CD4-positive, alpha-beta memory T cell (primary cell): Measurements from ENCODE around the gene P3H3. TPM values are rescaled to one million over a fixed set of nuclear protein-coding genes. Genes with fewer than 3 reads are reported as not detected.

Source experiments
- CTCF ChIA-PET: fragments of 350-600 bp; sonication (Branson Sonifier 250); formaldehyde crosslinking; loops from one replicate; lab custom pipeline; 2021; ENCODE audit warnings: inconsistent platforms; ENCODE audit not compliant: partially characterized antibody; lab: Charles Lee
- POLR2A ChIA-PET: fragments of 350-600 bp; sonication (Branson Sonifier 250); formaldehyde crosslinking; loops from one replicate; lab custom pipeline; 2021; ENCODE audit not compliant: partially characterized antibody; lab: Charles Lee
- DNase-seq, 5 donors: peaks; one replicate each; pipeline versions ENCODE4 v3.0.0 to v3.0.0-alpha.2; 2020 to 2022; ENCODE audit warnings: mixed read lengths in 1 of 5
- H3K27ac ChIP-seq: one replicate; pipeline ENCODE4 v1.7.0; 2013; ENCODE audit warnings: low read depth, low read length
- H3K27me3 ChIP-seq: 2 replicates; pipeline ENCODE4 v1.7.0; 2013; ENCODE audit warnings: mild to moderate bottlenecking, low read length, moderate library complexity; ENCODE audit not compliant: insufficient read depth
- H3K36me3 ChIP-seq: 2 replicates; pipeline ENCODE4 v1.7.0; 2013; ENCODE audit warnings: mild to moderate bottlenecking, low read length, moderate library complexity; ENCODE audit not compliant: insufficient read depth
- H3K4me1 ChIP-seq: 2 replicates; pipeline ENCODE4 v1.7.0; 2013; ENCODE audit warnings: mild to moderate bottlenecking, low read length, moderate library complexity; ENCODE audit not compliant: insufficient read depth
- H3K4me3 ChIP-seq, 2 donors: one replicate each; pipeline ENCODE4 v1.7.0; 2013; ENCODE audit warnings: low read length in 2 of 2, mild to moderate bottlenecking in 1 of 2
- H3K9me3 ChIP-seq, 2 donors: one replicate each; pipeline ENCODE4 v1.7.0; 2013; ENCODE audit warnings: low read length in 2 of 2, control low read depth in 1 of 2; ENCODE audit not compliant: control insufficient read depth in 1 of 2
- H3K27ac Mint-ChIP-seq, 7 donors: one replicate each; pipeline ENCODE4 v1.8.0; 2020 to 2021; ENCODE audit warnings: mixed read lengths in 7 of 7, mild to moderate bottlenecking in 6 of 7, inconsistent platforms in 3 of 7, moderate library complexity in 3 of 7
- H3K27me3 Mint-ChIP-seq, 2 donors: one replicate each; pipeline ENCODE4 v1.8.0; 2020 to 2021; ENCODE audit warnings: mixed read lengths in 2 of 2
- H3K36me3 Mint-ChIP-seq, 2 donors: one replicate each; pipeline ENCODE4 v1.8.0; 2020 to 2021; ENCODE audit warnings: mixed read lengths in 2 of 2, inconsistent platforms in 1 of 2, mild to moderate bottlenecking in 1 of 2
- H3K4me1 Mint-ChIP-seq, 4 donors: one replicate each; pipeline ENCODE4 v1.8.0; 2020 to 2021; ENCODE audit warnings: mixed read lengths in 4 of 4, mild to moderate bottlenecking in 1 of 4
- H3K4me3 Mint-ChIP-seq, 8 donors: one replicate each; pipeline ENCODE4 v1.8.0; 2020 to 2021; ENCODE audit warnings: mixed read lengths in 8 of 8, mild to moderate bottlenecking in 7 of 8, moderate library complexity in 6 of 8, inconsistent platforms in 3 of 8
- H3K9me3 Mint-ChIP-seq, 8 donors: one replicate each; pipeline ENCODE4 v1.8.0; 2020 to 2021; ENCODE audit warnings: mixed read lengths in 8 of 8, mild to moderate bottlenecking in 5 of 8, inconsistent platforms in 3 of 8, moderate library complexity in 1 of 8
- intact Hi-C: fragments of 100-400 bp; cut with micrococcal nuclease; formaldehyde crosslinking; loops from one replicate; pipeline ENCODE4 v1.15.1; 2023
- polyA plus RNA-seq, 2 donors: library from polyadenylated mRNA; unstranded; fragments of 300-500 nt; fragmentation: Illumina TruSeq; gene quantifications; one replicate each; pipeline ENCODE4 v1.2.3, GENCODE V29; 2021
- total RNA-seq, 2 experiments: library from RNA; stranded (reverse); gene quantifications; one replicate each; pipeline ENCODE4 v1.2.3, GENCODE V29; 2021

P3H3 gene
- total and polyA plus RNA-seq, 4 experiments from 2014 or later, result 0.72 to 11.8 (median 6.2) TPM

GRCh38 chr12:6834254-6834653 lies 6.0 kb downstream of the P3H3 start:
- Mint-ChIP-seq H3K27me3 (peaks cover 1 to 3% of the 10 kb centered on the region in 2 donors), H3K36me3 (no peaks in the 10 kb centered on the region), H3K9me3 (no peaks in the 10 kb centered on the region), H3K4me3 (no peak overlapping the region), H3K27ac (no peak overlapping the region), H3K4me1 (peaks cover 2 to 8% (median 4%) of the 10 kb centered on the region in 4 donors)
- Histone ChIP-seq H3K9me3 (no peaks in the 10 kb centered on the region), H3K27me3 (peaks cover 7% of the 10 kb centered on the region), H3K4me3 (no peak overlapping the region), H3K4me1 (peaks cover 14% of the 10 kb centered on the region), H3K36me3 (no peaks in the 10 kb centered on the region), H3K27ac (no peak overlapping the region)
- DNase-seq, result no peak
- POLR2A ChIA-PET, result interaction anchor here (0.7 to 3.1 kb wide), 5 partner anchors 11 to 208 kb away, joined by 3 to 20 read pairs (median 5); partner anchors contain the start of genes CDCA3, MLF2 and USP5
- intact Hi-C loops, result loop anchor here (2.0 kb wide), 1 partner anchor 17 kb away; the partner anchor contains the start of gene CDCA3
- CTCF ChIA-PET, result interaction anchor here (0.6 to 18.9 kb wide), 21 partner anchors 8 to 262 kb away, joined by 3 to 303 read pairs (median 6); partner anchors contain the start of genes CD4, CDCA3, GPR162 and LAG3

DNA sequence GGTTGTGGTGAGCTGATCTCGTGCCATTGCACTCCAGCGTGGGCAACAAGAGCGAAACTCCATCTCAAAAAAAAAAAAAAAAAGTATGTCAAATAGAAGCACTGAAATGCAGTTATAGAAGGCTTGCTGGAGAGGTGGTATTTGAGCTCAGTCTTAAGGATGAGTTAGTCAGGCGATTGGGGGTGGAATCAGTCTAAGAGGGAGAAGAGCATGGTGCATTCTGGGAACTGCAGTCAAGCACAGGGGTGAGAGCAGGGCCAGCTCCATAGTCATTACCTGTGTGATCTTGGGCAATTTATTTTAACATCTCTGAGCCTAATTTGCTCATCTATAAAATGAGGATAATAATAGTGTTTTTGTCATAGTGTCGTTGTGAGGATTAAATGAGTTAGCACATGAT lies 6.7 kb downstream of the P3H3 start:
- ChIA-PET CTCF (interaction anchor here (0.6 to 18.9 kb wide), 23 partner anchors 9 to 263 kb away, joined by 3 to 303 read pairs (median 5); partner anchors contain the start of genes CD4, CDCA3, GPR162 and LAG3), POLR2A (interaction anchor here (0.7 to 3.1 kb wide), 6 partner anchors 12 to 209 kb away, joined by 3 to 20 read pairs (median 4); partner anchors contain the start of genes CDCA3, MLF2 and ZNF384)
- no peak overlapping the region for H3K27ac ChIP-seq
- DNase-seq, result no peak
- H3K4me1 ChIP-seq, result peaks cover 8% of the 10 kb centered on the region
- H3K36me3 Mint-ChIP-seq, result no peaks in the 10 kb centered on the region
- no peak overlapping the region for H3K4me3 Mint-ChIP-seq
- H3K4me1 Mint-ChIP-seq, result peaks cover 0 to 5% (median 2%) of the 10 kb centered on the region in 4 donors
- H3K27me3 ChIP-seq, result peaks cover under 1% of the 10 kb centered on the region
- H3K9me3 Mint-ChIP-seq, result no peaks in the 10 kb centered on the region
- H3K27ac Mint-ChIP-seq, result peak overlapping the region in 2 of 7 donors; percentile 61 to 64
- H3K4me3 ChIP-seq, result no peak overlapping the region
- H3K9me3 ChIP-seq, result no peaks in the 10 kb centered on the region
- intact Hi-C loops, result loop anchor here (1.0 to 2.0 kb wide), 3 partner anchors 10 to 82 kb away; partner anchors contain the start of genes CDCA3 and MLF2
- H3K27me3 Mint-ChIP-seq, result peaks cover 1 to 3% of the 10 kb centered on the region in 2 donors
- no peaks in the 10 kb centered on the region for H3K36me3 ChIP-seq

DNA sequence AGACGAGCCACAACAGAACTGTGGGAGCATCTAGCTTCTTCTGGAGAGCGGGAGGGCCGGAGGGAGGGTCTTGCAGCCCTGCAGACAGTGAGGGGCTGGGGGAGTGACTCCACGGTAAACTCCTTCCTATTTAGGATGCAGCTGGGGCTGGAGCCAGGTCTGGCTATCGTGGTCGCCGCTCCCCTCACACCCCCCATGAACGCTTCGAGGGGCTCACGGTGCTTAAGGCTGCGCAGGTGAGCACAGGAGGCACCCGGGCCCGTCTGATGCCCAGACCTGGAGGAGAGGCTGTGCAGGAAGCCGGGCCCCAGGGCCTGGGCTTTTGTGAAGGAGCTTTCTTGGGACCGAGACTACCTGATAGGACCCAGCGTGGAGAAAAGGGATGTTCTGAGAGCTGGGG lies 8.6 kb downstream of the P3H3 start:
- DNase-seq, result no peak
- no peaks in the 10 kb centered on the region for H3K9me3 Mint-ChIP-seq
- ChIA-PET CTCF (interaction anchor here (0.9 to 18.9 kb wide), 15 partner anchors 10 to 234 kb away, joined by 3 to 303 read pairs (median 5); partner anchors contain the start of genes CD4, CDCA3, GPR162 and LAG3), POLR2A (interaction anchor here (1.7 to 3.1 kb wide), 3 partner anchors 15 to 84 kb away, joined by 3 to 20 read pairs (median 9); partner anchors contain the start of genes CDCA3, MLF2 and USP5)
- Histone ChIP-seq H3K36me3 (no peaks in the 10 kb centered on the region), H3K4me3 (no peak overlapping the region), H3K4me1 (peaks cover 7% of the 10 kb centered on the region), H3K27me3 (no peaks in the 10 kb centered on the region), H3K9me3 (no peaks in the 10 kb centered on the region), H3K27ac (no peak overlapping the region)
- H3K4me3 Mint-ChIP-seq, result no peak overlapping the region
- no peaks in the 10 kb centered on the region for H3K36me3 Mint-ChIP-seq
- intact Hi-C loops, result no loop called here
- H3K27ac Mint-ChIP-seq, result no peak overlapping the region
- peaks cover 0 to 1% of the 10 kb centered on the region in 2 donors for H3K27me3 Mint-ChIP-seq
- H3K4me1 Mint-ChIP-seq, result peaks cover 0 to 5% (median 2%) of the 10 kb centered on the region in 4 donors

GRCh38 chr12:6837370-6838060 lies 9.3 kb downstream of the P3H3 start:
- no peak overlapping the region for H3K4me3 ChIP-seq
- intact Hi-C loops, result no loop called here
- H3K4me3 Mint-ChIP-seq, result no peak overlapping the region
- no peak overlapping the region for H3K27ac Mint-ChIP-seq
- ChIA-PET CTCF (interaction anchor here (0.9 to 18.9 kb wide), 6 partner anchors 9 to 222 kb away, joined by 4 to 303 read pairs (median 46); partner anchors contain the start of genes CD4, CDCA3, GPR162 and LAG3), POLR2A (interaction anchor here (1.7 to 2.0 kb wide), 2 partner anchors 14 to 53 kb away, joined by 3 to 9 read pairs; partner anchors contain the start of genes CDCA3 and USP5)
- H3K27me3 ChIP-seq, result no peaks in the 10 kb centered on the region
- H3K36me3 Mint-ChIP-seq, result no peaks in the 10 kb centered on the region
- peaks cover 0 to 5% (median 2%) of the 10 kb centered on the region in 4 donors for H3K4me1 Mint-ChIP-seq
- no peaks in the 10 kb centered on the region for H3K9me3 Mint-ChIP-seq
- peaks cover 0 to 1% of the 10 kb centered on the region in 2 donors for H3K27me3 Mint-ChIP-seq
- DNase-seq, result peak in 1 of 5 donors; percentile 34
- H3K9me3 ChIP-seq, result no peaks in the 10 kb centered on the region
- no peaks in the 10 kb centered on the region for H3K36me3 ChIP-seq
- peaks cover 7% of the 10 kb centered on the region for H3K4me1 ChIP-seq
- no peak overlapping the region for H3K27ac ChIP-seq

- H3K4me3 Mint-ChIP-seq, result no peak overlapping the region
- H3K36me3 ChIP-seq, result no peaks in the 10 kb centered on the region
- H3K27me3 ChIP-seq, result no peaks in the 10 kb centered on the region
- DNase-seq, result peak in 1 of 5 donors; percentile 31
- H3K4me1 Mint-ChIP-seq, result peaks cover 0 to 5% (median 2%) of the 10 kb centered on the region in 4 donors
- no peak overlapping the region for H3K27ac ChIP-seq
- ChIA-PET POLR2A (interaction anchor here (1.4 to 2.4 kb wide), 2 partner anchors 10 to 28 kb away, joined by 3 to 10 read pairs; partner anchors contain the start of genes P3H3 and TPI1), CTCF (interaction anchor here (0.8 to 2.9 kb wide), 6 partner anchors 9 to 243 kb away, joined by 3 to 11 read pairs (median 4); partner anchors contain the start of genes CDCA3 and MLF2)
- peaks cover 0 to 1% of the 10 kb centered on the region in 2 donors for H3K27me3 Mint-ChIP-seq
- no peaks in the 10 kb centered on the region for H3K36me3 Mint-ChIP-seq
- H3K9me3 Mint-ChIP-seq, result no peaks in the 10 kb centered on the region
- peaks cover 7% of the 10 kb centered on the region for H3K4me1 ChIP-seq
- no peaks in the 10 kb centered on the region for H3K9me3 ChIP-seq
- no peak overlapping the region for H3K27ac Mint-ChIP-seq
- H3K4me3 ChIP-seq, result no peak overlapping the region
- intact Hi-C loops, result no loop called here
Measured at GRCh38 chr12:6838854-6839253, 10.6 kb downstream of the P3H3 start.

DNA sequence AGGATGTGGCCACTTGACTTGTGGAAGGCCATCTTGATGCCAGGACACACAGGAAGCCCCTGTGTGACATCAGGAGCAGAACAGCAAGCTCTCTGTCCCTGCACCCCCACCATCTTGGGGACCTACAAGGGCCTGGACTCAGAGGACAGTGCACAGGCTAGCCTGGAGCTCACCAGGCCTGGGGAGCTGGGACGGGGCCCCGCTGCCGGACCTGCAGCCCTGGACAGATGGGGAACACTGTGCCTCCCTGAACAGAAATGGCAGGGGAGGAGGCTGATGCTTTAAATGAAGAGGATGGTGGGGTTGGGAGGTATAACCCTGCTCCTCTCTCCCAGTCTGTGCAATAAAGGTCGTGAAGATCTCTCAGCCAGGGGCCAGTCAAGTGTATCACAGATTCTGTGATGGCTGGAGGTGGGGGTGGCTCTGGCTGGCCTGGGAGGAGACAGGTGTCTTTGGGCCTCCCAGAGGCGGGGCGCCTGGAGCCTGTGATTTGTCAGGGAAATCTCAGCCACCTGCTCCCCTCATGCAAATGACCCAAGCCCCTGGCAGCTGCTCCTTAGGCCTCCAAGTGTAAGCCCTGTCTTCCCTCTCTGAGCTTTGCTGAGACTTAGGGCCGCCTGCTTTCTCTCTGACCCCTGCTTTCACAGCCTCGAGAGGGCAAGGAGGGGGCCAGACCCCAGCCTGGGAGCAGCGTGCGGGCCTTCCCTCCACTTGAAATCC lies 11.4 kb downstream of the P3H3 start:
- peaks cover 7% of the 10 kb centered on the region for H3K4me1 ChIP-seq
- CTCF ChIA-PET, result interaction anchor here (0.8 to 4.4 kb wide), 7 partner anchors 10 to 243 kb away, joined by 3 to 12 read pairs (median 6); partner anchors contain the start of genes CDCA3 and MLF2
- H3K36me3 Mint-ChIP-seq, result no peaks in the 10 kb centered on the region
- no peaks in the 10 kb centered on the region for H3K36me3 ChIP-seq
- H3K27ac Mint-ChIP-seq, result no peak overlapping the region
- H3K27me3 Mint-ChIP-seq, result no peaks in the 10 kb centered on the region
- no peaks in the 10 kb centered on the region for H3K9me3 Mint-ChIP-seq
- H3K27ac ChIP-seq, result no peak overlapping the region
- DNase-seq, result peak in 1 of 5 donors; percentile 9
- POLR2A ChIA-PET, result interaction anchor here (0.6 to 2.4 kb wide), 3 partner anchors 11 to 28 kb away, joined by 3 to 10 read pairs (median 3); partner anchors contain the start of genes P3H3 and TPI1
- no peak overlapping the region for H3K4me3 Mint-ChIP-seq
- intact Hi-C loops, result no loop called here
- H3K9me3 ChIP-seq, result no peaks in the 10 kb centered on the region
- H3K27me3 ChIP-seq, result no peaks in the 10 kb centered on the region
- no peak overlapping the region for H3K4me3 ChIP-seq
- peaks cover 0 to 5% (median 2%) of the 10 kb centered on the region in 4 donors for H3K4me1 Mint-ChIP-seq
